ENCODE measurements around the gene COQ8B.

COQ8B gene

DNA sequence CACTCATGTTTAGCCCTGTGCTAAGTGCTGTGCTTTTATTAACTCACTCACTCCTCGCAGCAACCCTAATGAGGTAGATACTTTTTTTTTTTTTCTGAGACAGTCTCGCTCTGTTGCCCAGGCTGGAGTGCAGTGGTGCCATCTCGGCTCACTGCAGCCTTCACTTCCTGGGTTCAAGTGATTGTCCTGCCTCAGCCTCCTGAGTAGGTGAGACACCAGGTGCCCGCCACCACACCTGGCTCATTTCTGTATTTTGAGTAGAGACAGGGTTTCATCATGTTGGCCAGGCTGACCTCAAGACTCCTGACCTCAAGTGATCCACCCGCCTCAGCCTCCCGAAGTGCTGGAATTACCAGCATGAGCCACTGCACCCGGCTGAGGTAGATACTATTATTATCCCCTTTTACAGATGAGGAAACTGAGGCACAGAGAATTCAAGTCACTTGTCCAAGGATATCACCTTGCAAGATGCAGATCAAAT is 2.8 kb upstream of the COQ8B start:
- H3K36me3 ChIP-seq (ENCODE audit: control insufficient read depth in 5 of 5, insufficient read depth in 5 of 5, low read length in 5 of 5): peaks cover 0 to 20% (median 12%) of the 10 kb centered on the region in 5 donors
- H3K9ac ChIP-seq (ENCODE audit: low read length in 5 of 5): peak overlapping the region; percentile 95 to 100 (median 99)
- H3K27me3 ChIP-seq (ENCODE audit: control insufficient read depth in 5 of 5, insufficient read depth in 4 of 5, low read length in 5 of 5): peaks cover 0 to 8% (median 0%) of the 10 kb centered on the region in 5 donors
- peak overlapping the region; percentile 73 to 99 (median 97) for H3K4me3 ChIP-seq (ENCODE audit: low read depth in 1 of 5, low read length in 5 of 5)
- H3K27ac ChIP-seq (ENCODE audit: low read depth, low read length): peak overlapping the region; percentile 99
- H3K4me1 ChIP-seq (ENCODE audit: control insufficient read depth in 5 of 5, insufficient read depth in 5 of 5, low read length in 5 of 5): peaks cover 21 to 77% (median 72%) of the 10 kb centered on the region in 5 donors
- no peaks in the 10 kb centered on the region for H3K9me3 ChIP-seq (ENCODE audit: control insufficient read depth in 5 of 5, low read length in 5 of 5)

DNA sequence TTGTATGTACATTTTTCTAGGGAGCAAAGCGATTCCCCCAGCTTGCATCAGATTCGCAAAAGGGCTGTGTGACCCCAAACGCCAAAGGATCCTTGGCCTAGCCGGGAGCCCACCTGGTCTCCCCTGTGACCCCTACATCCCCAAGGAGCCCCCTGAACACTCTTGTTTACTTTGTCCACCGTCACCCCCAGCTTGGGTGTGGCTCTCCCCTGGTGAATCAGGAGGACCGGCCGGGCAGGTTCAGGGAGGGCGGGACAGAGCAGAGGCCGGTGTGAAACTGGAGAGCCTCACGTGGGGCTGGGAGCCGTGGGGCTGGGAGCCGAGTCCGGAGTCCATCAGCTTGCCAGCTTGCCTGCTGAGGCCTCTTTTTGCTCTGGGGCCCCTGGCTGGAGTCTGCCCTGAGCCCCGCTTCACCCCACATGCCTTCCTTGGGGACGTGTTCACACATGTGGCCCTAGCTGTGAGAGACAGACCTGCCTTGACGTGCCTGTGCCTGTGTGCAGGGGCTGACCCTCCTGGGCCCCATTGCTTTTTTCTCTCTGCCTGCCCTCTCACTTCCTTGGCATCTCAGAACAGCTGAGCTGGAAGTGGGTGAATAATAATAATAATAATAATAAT is 2.2 kb upstream of the COQ8B start:
- Histone ChIP-seq H3K36me3 (ENCODE audit: control insufficient read depth in 5 of 5, insufficient read depth in 5 of 5, low read length in 5 of 5) (peaks cover 0 to 15% (median 7%) of the 10 kb centered on the region in 5 donors), H3K4me1 (ENCODE audit: control insufficient read depth in 5 of 5, insufficient read depth in 5 of 5, low read length in 5 of 5) (peaks cover 23 to 82% (median 77%) of the 10 kb centered on the region in 5 donors), H3K9me3 (ENCODE audit: control insufficient read depth in 5 of 5, low read length in 5 of 5) (no peaks in the 10 kb centered on the region), H3K27ac (ENCODE audit: low read depth, low read length) (peak overlapping the region; percentile 99), H3K9ac (ENCODE audit: low read length in 5 of 5) (peak overlapping the region; percentile 95 to 100 (median 99)), H3K4me3 (ENCODE audit: low read depth in 1 of 5, low read length in 5 of 5) (peak overlapping the region; percentile 86 to 99 (median 97)), H3K27me3 (ENCODE audit: control insufficient read depth in 5 of 5, insufficient read depth in 4 of 5, low read length in 5 of 5) (peaks cover 0 to 8% (median 0%) of the 10 kb centered on the region in 5 donors)

DNA sequence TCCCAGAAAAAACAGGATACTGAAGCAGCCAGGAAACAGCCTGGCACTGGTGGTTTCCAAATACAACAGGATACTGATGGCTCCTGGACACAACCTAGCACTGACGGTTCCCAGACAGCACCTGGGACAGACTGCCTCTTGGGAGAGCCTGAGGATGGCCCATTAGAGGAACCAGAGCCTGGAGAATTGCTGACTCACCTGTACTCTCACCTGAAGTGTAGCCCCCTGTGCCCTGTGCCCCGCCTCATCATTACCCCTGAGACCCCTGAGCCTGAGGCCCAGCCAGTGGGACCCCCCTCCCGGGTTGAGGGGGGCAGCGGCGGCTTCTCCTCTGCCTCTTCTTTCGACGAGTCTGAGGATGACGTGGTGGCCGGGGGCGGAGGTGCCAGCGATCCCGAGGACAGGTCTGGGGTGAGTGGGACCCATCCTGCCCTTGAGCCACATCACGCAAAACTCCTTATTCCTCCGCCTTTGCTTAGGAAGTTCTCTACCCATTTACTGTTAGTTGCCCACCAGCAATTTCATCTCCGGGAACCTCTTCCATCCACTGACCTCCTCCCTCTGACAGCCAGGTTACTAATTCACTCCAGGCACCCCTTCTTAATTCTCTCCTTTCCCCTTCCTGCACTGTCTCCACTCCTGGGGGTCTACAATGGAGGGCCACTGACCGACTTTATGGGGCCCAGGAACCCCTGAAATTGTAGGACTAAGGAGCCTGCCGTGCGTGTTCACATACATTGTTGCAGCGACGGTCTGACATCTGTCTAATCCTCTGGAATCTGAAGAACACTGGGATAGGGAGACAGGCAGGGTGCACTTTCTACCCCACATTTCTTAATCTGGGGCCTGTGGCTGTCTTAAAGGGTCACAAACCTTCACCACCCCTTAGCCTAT is 1.4 kb upstream of the COQ8B start:
- peaks cover 0 to 11% (median 3%) of the 10 kb centered on the region in 5 donors for H3K36me3 ChIP-seq (ENCODE audit: control insufficient read depth in 5 of 5, insufficient read depth in 5 of 5, low read length in 5 of 5)
- H3K4me1 ChIP-seq (ENCODE audit: control insufficient read depth in 5 of 5, insufficient read depth in 5 of 5, low read length in 5 of 5): peaks cover 23 to 83% (median 78%) of the 10 kb centered on the region in 5 donors
- H3K27me3 ChIP-seq (ENCODE audit: control insufficient read depth in 5 of 5, insufficient read depth in 4 of 5, low read length in 5 of 5): peaks cover 0 to 8% (median 0%) of the 10 kb centered on the region in 5 donors
- peak overlapping the region; percentile 86 to 99 (median 97) for H3K4me3 ChIP-seq (ENCODE audit: low read depth in 1 of 5, low read length in 5 of 5)
- peak overlapping the region; percentile 99 for H3K27ac ChIP-seq (ENCODE audit: low read depth, low read length)
- no peaks in the 10 kb centered on the region for H3K9me3 ChIP-seq (ENCODE audit: control insufficient read depth in 5 of 5, low read length in 5 of 5)
- H3K9ac ChIP-seq (ENCODE audit: low read length in 5 of 5): peak overlapping the region; percentile 95 to 100 (median 99)

DNA sequence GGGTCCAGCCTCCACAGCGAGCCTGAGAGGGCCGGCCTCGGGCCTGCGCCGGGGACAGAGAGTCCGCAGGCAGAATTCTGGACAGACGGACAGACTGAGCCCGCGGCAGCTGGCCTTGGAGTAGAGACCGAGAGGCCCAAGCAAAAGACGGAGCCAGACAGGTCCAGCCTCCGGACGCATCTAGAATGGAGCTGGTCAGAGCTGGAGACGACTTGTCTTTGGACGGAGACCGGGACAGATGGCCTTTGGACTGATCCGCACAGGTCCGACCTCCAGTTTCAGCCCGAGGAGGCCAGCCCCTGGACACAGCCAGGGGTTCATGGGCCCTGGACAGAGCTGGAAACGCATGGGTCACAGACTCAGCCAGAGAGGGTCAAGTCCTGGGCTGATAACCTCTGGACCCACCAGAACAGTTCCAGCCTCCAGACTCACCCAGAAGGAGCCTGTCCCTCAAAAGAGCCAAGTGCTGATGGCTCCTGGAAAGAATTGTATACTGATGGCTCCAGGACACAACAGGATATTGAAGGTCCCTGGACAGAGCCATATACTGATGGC is 716 bp upstream of the COQ8B start:
- peaks cover 0 to 13% (median 3%) of the 10 kb centered on the region in 5 donors for H3K36me3 ChIP-seq (ENCODE audit: control insufficient read depth in 5 of 5, insufficient read depth in 5 of 5, low read length in 5 of 5)

GRCh38 chr19:40716031-40716481 is 630 bp downstream of the COQ8B start:
- H3K4me1 ChIP-seq (ENCODE audit: control insufficient read depth in 5 of 5, insufficient read depth in 5 of 5, low read length in 5 of 5): peaks cover 20 to 67% (median 61%) of the 10 kb centered on the region in 5 donors
- H3K9me3 ChIP-seq (ENCODE audit: control insufficient read depth in 5 of 5, low read length in 5 of 5): no peaks in the 10 kb centered on the region
- peak overlapping the region; percentile 99 for H3K27ac ChIP-seq (ENCODE audit: low read depth, low read length)
- H3K27me3 ChIP-seq (ENCODE audit: control insufficient read depth in 5 of 5, insufficient read depth in 4 of 5, low read length in 5 of 5): peaks cover 0 to 8% (median 0%) of the 10 kb centered on the region in 5 donors
- peak overlapping the region; percentile 57 to 99 (median 86) for H3K4me3 ChIP-seq (ENCODE audit: low read depth in 1 of 5, low read length in 5 of 5)
- H3K9ac ChIP-seq (ENCODE audit: low read length in 5 of 5): peak overlapping the region; percentile 74 to 100 (median 98)
- peaks cover 0 to 16% (median 9%) of the 10 kb centered on the region in 5 donors for H3K36me3 ChIP-seq (ENCODE audit: control insufficient read depth in 5 of 5, insufficient read depth in 5 of 5, low read length in 5 of 5)

More for the DNA sequence above, 716 bp upstream of the COQ8B start:
- Histone ChIP-seq H3K27me3 (ENCODE audit: control insufficient read depth in 5 of 5, insufficient read depth in 4 of 5, low read length in 5 of 5) (peaks cover 0 to 8% (median 0%) of the 10 kb centered on the region in 5 donors), H3K9me3 (ENCODE audit: control insufficient read depth in 5 of 5, low read length in 5 of 5) (no peaks in the 10 kb centered on the region), H3K4me3 (ENCODE audit: low read depth in 1 of 5, low read length in 5 of 5) (peak overlapping the region; percentile 86 to 99 (median 97)), H3K27ac (ENCODE audit: low read depth, low read length) (peak overlapping the region; percentile 99), H3K9ac (ENCODE audit: low read length in 5 of 5) (peak overlapping the region; percentile 95 to 100 (median 99)), H3K4me1 (ENCODE audit: control insufficient read depth in 5 of 5, insufficient read depth in 5 of 5, low read length in 5 of 5) (peaks cover 23 to 81% (median 75%) of the 10 kb centered on the region in 5 donors)

DNA sequence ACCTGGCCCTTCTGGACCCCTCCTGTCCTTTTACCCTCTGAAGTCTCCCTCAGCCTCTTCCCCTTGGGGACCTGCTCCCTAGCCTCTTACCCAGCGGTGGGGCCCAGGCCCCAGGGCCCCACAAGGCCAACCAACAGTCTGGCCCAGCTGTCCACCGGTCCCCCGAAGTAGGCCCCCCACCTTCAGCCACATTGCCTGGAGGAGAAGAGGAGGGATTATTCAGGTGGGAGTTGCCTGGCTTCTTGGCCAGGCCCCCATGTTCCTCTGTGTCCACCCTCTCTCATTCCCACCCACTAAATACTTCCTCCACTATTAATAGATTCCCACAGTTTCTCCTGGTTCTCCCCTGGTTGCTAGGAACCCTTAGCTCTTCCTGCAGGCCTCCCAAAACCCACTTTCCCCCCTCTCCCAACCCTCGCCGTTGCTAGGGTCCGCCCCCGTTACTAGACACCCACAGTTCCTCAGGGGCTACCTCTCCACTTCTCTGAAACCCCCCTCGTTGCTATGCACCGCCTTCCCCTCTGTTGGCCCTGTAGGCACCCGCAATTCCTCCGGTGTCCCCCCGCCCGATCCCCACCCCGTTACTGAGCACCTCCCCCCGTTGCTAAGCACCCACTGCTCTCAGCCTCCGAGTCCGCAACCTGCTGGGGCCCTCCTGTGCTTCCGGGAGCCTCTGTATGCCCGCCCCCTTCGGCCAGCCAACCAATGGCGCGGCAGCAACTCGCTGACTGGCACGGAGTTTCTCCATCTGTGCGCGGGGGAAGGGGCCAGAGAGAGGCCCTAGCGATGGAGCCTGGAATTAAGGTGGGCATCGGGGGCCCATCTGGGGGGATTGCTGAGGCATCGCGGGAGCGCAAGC is 2.0 kb downstream of the COQ8B start:
- Histone ChIP-seq H3K36me3 (ENCODE audit: control insufficient read depth in 5 of 5, insufficient read depth in 5 of 5, low read length in 5 of 5) (peaks cover 2 to 25% (median 12%) of the 10 kb centered on the region in 5 donors), H3K27me3 (ENCODE audit: control insufficient read depth in 5 of 5, insufficient read depth in 4 of 5, low read length in 5 of 5) (peaks cover 0 to 8% (median 0%) of the 10 kb centered on the region in 5 donors), H3K4me1 (ENCODE audit: control insufficient read depth in 5 of 5, insufficient read depth in 5 of 5, low read length in 5 of 5) (peaks cover 18 to 53% (median 48%) of the 10 kb centered on the region in 5 donors), H3K4me3 (ENCODE audit: low read depth in 1 of 5, low read length in 5 of 5) (peak overlapping the region; percentile 72 to 99 (median 78)), H3K9me3 (ENCODE audit: control insufficient read depth in 5 of 5, low read length in 5 of 5) (no peaks in the 10 kb centered on the region), H3K9ac (ENCODE audit: low read length in 5 of 5) (peak overlapping the region; percentile 56 to 98 (median 69)), H3K27ac (ENCODE audit: low read depth, low read length) (peak overlapping the region; percentile 99)

DNA sequence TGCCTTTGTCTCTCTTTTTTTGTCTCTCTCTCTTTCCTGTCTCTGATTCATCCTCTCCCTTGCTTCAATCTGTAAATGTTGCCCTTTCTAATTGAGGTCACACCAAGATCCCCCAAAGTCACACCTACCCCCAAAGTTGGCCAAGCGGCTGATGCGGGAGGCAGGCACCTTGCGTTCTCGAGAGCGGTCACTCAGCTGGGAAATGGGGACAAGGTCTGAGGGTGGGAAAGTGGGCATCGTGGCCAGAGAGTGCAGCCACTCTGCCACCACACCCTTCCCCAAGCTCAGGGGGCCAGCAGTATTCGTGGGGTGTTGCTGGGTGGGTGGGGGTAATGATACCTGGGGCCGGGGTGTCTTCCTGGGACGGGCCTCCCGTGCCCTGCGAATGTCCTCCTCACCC is 2.7 kb downstream of the COQ8B start:
- H3K27ac ChIP-seq (ENCODE audit: low read depth, low read length): no peak overlapping the region
- H3K9ac ChIP-seq (ENCODE audit: low read length in 5 of 5): peak overlapping the region in 2 of 5 donors; percentile 56 to 67
- H3K9me3 ChIP-seq (ENCODE audit: control insufficient read depth in 5 of 5, low read length in 5 of 5): no peaks in the 10 kb centered on the region
- peaks cover 0 to 8% (median 0%) of the 10 kb centered on the region in 5 donors for H3K27me3 ChIP-seq (ENCODE audit: control insufficient read depth in 5 of 5, insufficient read depth in 4 of 5, low read length in 5 of 5)
- H3K4me1 ChIP-seq (ENCODE audit: control insufficient read depth in 5 of 5, insufficient read depth in 5 of 5, low read length in 5 of 5): peaks cover 18 to 46% (median 41%) of the 10 kb centered on the region in 5 donors
- H3K36me3 ChIP-seq (ENCODE audit: control insufficient read depth in 5 of 5, insufficient read depth in 5 of 5, low read length in 5 of 5): peaks cover 6 to 32% (median 16%) of the 10 kb centered on the region in 5 donors
- H3K4me3 ChIP-seq (ENCODE audit: low read depth in 1 of 5, low read length in 5 of 5): peak overlapping the region in 1 of 5 donors; percentile 72

- peaks cover 10 to 58% (median 29%) of the 10 kb centered on the region in 5 donors for H3K36me3 ChIP-seq (ENCODE audit: control insufficient read depth in 5 of 5, insufficient read depth in 5 of 5, low read length in 5 of 5)
Measured at GRCh38 chr19:40709817-40710216, 6.9 kb downstream of the COQ8B start.

DNA sequence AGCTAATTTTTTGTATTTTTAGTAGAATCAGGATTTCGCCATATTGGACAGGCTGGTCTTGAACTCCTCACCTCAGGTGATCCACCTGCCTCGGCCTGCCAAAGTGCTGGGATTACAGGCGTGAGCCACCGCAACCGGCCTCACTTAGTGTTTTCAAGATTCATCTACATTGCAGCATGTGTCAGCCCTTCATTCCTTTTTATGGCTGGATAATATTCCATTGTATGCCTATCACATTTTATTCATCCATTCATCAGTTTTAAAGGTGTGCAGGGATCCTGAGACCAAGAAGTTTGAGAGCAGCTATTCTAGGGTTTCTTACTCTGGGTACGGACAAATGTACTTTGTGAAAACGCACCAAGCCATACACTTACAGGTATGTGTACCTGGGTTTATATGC is 9.1 kb downstream of the COQ8B start:
- H3K4me1 ChIP-seq (ENCODE audit: control insufficient read depth in 5 of 5, insufficient read depth in 5 of 5, low read length in 5 of 5): peaks cover 0 to 11% (median 6%) of the 10 kb centered on the region in 5 donors
- H3K36me3 ChIP-seq (ENCODE audit: control insufficient read depth in 5 of 5, insufficient read depth in 5 of 5, low read length in 5 of 5): peaks cover 10 to 74% (median 45%) of the 10 kb centered on the region in 5 donors
- H3K27ac ChIP-seq (ENCODE audit: low read depth, low read length): no peak overlapping the region
- no peak overlapping the region for H3K4me3 ChIP-seq (ENCODE audit: low read depth in 1 of 5, low read length in 5 of 5)
- no peaks in the 10 kb centered on the region for H3K9me3 ChIP-seq (ENCODE audit: control insufficient read depth in 5 of 5, low read length in 5 of 5)
- no peak overlapping the region for H3K9ac ChIP-seq (ENCODE audit: low read length in 5 of 5)
- no peaks in the 10 kb centered on the region for H3K27me3 ChIP-seq (ENCODE audit: control insufficient read depth in 5 of 5, insufficient read depth in 4 of 5, low read length in 5 of 5)

More at GRCh38 chr19:40709817-40710216, 6.9 kb downstream of the COQ8B start:
- peaks cover 4 to 20% (median 14%) of the 10 kb centered on the region in 5 donors for H3K4me1 ChIP-seq (ENCODE audit: control insufficient read depth in 5 of 5, insufficient read depth in 5 of 5, low read length in 5 of 5)
- no peak overlapping the region for H3K4me3 ChIP-seq (ENCODE audit: low read depth in 1 of 5, low read length in 5 of 5)
- H3K27ac ChIP-seq (ENCODE audit: low read depth, low read length): no peak overlapping the region
- no peak overlapping the region for H3K9ac ChIP-seq (ENCODE audit: low read length in 5 of 5)
- no peaks in the 10 kb centered on the region for H3K27me3 ChIP-seq (ENCODE audit: control insufficient read depth in 5 of 5, insufficient read depth in 4 of 5, low read length in 5 of 5)
- H3K9me3 ChIP-seq (ENCODE audit: control insufficient read depth in 5 of 5, low read length in 5 of 5): no peaks in the 10 kb centered on the region

Measured in subcutaneous abdominal adipose tissue (tissue), 5 donors.